IMR-90 (cell line): ENCODE measurements around the gene OR2G6. TPM values are rescaled to one million over a fixed set of nuclear protein-coding genes. Genes with fewer than 3 reads are reported as not detected.
"Not testable (repeated sequence)": the region's sequence is repeated elsewhere in the genome, so short reads cannot be mapped to it uniquely, and the experiment has no call there.

Experiments
- ATAC-seq: fragments of 200-7000 bp; cut with Tn5 transposase; 2 replicates; pipeline ENCODE4 v1.9.1; 2020; ENCODE audit warnings: low read depth, mild to moderate bottlenecking, moderate library complexity
- BruUV-seq: library from RNA; stranded (reverse); fragments of 400-500 nt; replicated peaks from 2 replicates; lab custom pipeline; 2021; lab: Mats Ljungman, UMichigan
- CTCF ChIA-PET: fragments of 300-600 bp; formaldehyde crosslinking; extraction: SDS; loops from one replicate; lab custom pipeline; 2021; ENCODE audit warnings: antibody characterized with exemption; lab: Yijun Ruan, JAX
- POLR2A ChIA-PET: fragments of 300-600 bp; sonication (Branson Sonifier 250); formaldehyde crosslinking; loops from one replicate; lab custom pipeline; 2022; ENCODE audit warnings: antibody characterized with exemption; ENCODE audit not compliant: unreplicated experiment; lab: Charles Lee
- DNase-seq: peaks from one replicate; pipeline ENCODE4 v3.0.0; 2013
- H2AFZ ChIP-seq: replicated peaks from 2 replicates; pipeline ENCODE3; 2013; ENCODE audit warnings: low read length, mild to moderate bottlenecking; ENCODE audit not compliant: poor library complexity
- H2AK5ac ChIP-seq: 2 replicates; pipeline ENCODE4 v1.6.1; 2013; ENCODE audit warnings: low read depth, low read length, inconsistent platforms
- H2AK9ac ChIP-seq: replicated peaks from 2 replicates; pipeline ENCODE3; 2013; ENCODE audit warnings: mild to moderate bottlenecking, low read depth, low read length, moderate library complexity; ENCODE audit not compliant: poor library complexity
- H2BK120ac ChIP-seq: 2 replicates; pipeline ENCODE4 v1.6.1; 2013; ENCODE audit warnings: low read depth, low read length, inconsistent platforms
- H2BK15ac ChIP-seq: 3 replicates; pipeline ENCODE4 v1.6.1; 2013; ENCODE audit warnings: low read depth, low read length, inconsistent platforms
- H2BK20ac ChIP-seq: 2 replicates; pipeline ENCODE4 v1.6.1; 2013; ENCODE audit warnings: low read depth, mild to moderate bottlenecking, inconsistent platforms, low read length, moderate library complexity
- H2BK5ac ChIP-seq: 2 replicates; pipeline ENCODE4 v1.6.1; 2013; ENCODE audit warnings: mild to moderate bottlenecking, low read depth, low read length, inconsistent platforms; ENCODE audit not compliant: poor library complexity, severe bottlenecking
- H3K14ac ChIP-seq: replicated peaks from 2 replicates; pipeline ENCODE4 v1.6.1; 2013; ENCODE audit warnings: low read depth, low read length, inconsistent platforms
- H3K18ac ChIP-seq: 2 replicates; pipeline ENCODE4 v1.6.1; 2013; ENCODE audit warnings: low read depth, low read length, control low read depth
- H3K23ac ChIP-seq: 2 replicates; pipeline ENCODE4 v1.6.1; 2013; ENCODE audit warnings: low read depth, low read length, inconsistent platforms
- H3K27ac ChIP-seq: 2 replicates; pipeline ENCODE4 v1.5.1; 2013; ENCODE audit warnings: mild to moderate bottlenecking, control low read depth, low read length; ENCODE audit not compliant: insufficient read depth
- H3K27me3 ChIP-seq: 2 replicates; pipeline ENCODE4 v1.6.1; 2013; ENCODE audit warnings: low read length; ENCODE audit not compliant: control insufficient read depth, insufficient read depth
- H3K36me3 ChIP-seq: 2 replicates; pipeline ENCODE4 v1.6.1; 2013; ENCODE audit warnings: low read length, mixed read lengths; ENCODE audit not compliant: control insufficient read depth, insufficient read depth
- H3K4ac ChIP-seq: 2 replicates; pipeline ENCODE4 v1.6.1; 2013; ENCODE audit warnings: low read depth, low read length, inconsistent platforms
- H3K4me1 ChIP-seq: 2 replicates; pipeline ENCODE4 v1.6.1; 2013; ENCODE audit warnings: low read length, mixed read lengths; ENCODE audit not compliant: control insufficient read depth, insufficient read depth
- H3K4me2 ChIP-seq: 2 replicates; pipeline ENCODE4 v1.6.1; 2013; ENCODE audit warnings: low read depth, mild to moderate bottlenecking, control low read depth, low read length, moderate library complexity
- H3K4me3 ChIP-seq: 2 replicates; pipeline ENCODE4 v1.5.1; 2013; ENCODE audit warnings: low read depth, mild to moderate bottlenecking, control low read depth, low read length, moderate library complexity; ENCODE audit not compliant: insufficient read depth
- H3K56ac ChIP-seq: 2 replicates; pipeline ENCODE4 v1.6.1; 2013; ENCODE audit warnings: low read length, inconsistent platforms; ENCODE audit not compliant: insufficient read depth; ENCODE audit errors: extremely low read depth
- H3K79me1 ChIP-seq, 2 experiments: 2 replicates each; pipeline ENCODE4 v1.6.1; 2013; ENCODE audit warnings: low read length in 2 of 2, inconsistent platforms in 1 of 2, low read depth in 1 of 2
- H3K9ac ChIP-seq: 2 replicates; pipeline ENCODE4 v1.6.1; 2013; ENCODE audit warnings: low read depth, low read length, control low read depth
- H3K9me1 ChIP-seq: 2 replicates; pipeline ENCODE4 v1.6.1; 2013; ENCODE audit warnings: low read length, inconsistent platforms; ENCODE audit not compliant: insufficient read depth
- H3K9me3 ChIP-seq: 2 replicates; pipeline ENCODE4 v1.6.1; 2013; ENCODE audit warnings: low read length; ENCODE audit not compliant: control insufficient read depth, insufficient read depth
- H4K20me1 ChIP-seq: 2 replicates; pipeline ENCODE4 v1.6.1; 2013; ENCODE audit warnings: low read length, inconsistent platforms; ENCODE audit not compliant: insufficient read depth
- H4K5ac ChIP-seq: 2 replicates; pipeline ENCODE4 v1.6.1; 2013; ENCODE audit warnings: mild to moderate bottlenecking, low read depth, low read length, control low read depth
- H4K8ac ChIP-seq, 2 experiments: 2 replicates each; pipeline ENCODE4 v1.6.1; 2013; ENCODE audit warnings: low read depth in 2 of 2, low read length in 2 of 2, control low read depth in 1 of 2, inconsistent platforms in 1 of 2
- H4K91ac ChIP-seq: 2 replicates; pipeline ENCODE4 v1.6.1; 2013; ENCODE audit warnings: low read depth, low read length, inconsistent platforms; ENCODE audit not compliant: insufficient read depth
- dilution Hi-C: fragments of 300-500 bp; cut with HindIII; formaldehyde crosslinking; loops from one replicate; pipeline ENCODE4 v1.14.3; 2018; ENCODE audit warnings: low sequenced_read_pairs; ENCODE audit not compliant: unreplicated experiment
- in situ Hi-C: fragments of 300-500 bp; cut with MboI; formaldehyde crosslinking; loops from 3 replicates; pipeline ENCODE4 v1.14.3; 2019; ENCODE audit warnings: low sequenced_read_pairs, inconsistent platforms, mixed read lengths
- intact Hi-C: fragments of 100-400 bp; cut with micrococcal nuclease; formaldehyde crosslinking; loops from 2 replicates; pipeline ENCODE4 v1.10.0; 2022
- polyA plus RNA-seq, 3 experiments: library from polyadenylated mRNA; depleted of rRNA; stranded (reverse); fragments of >200 nt; gene quantifications; 2 replicates each; pipeline ENCODE4 v1.2.3, GENCODE V29; 2012; ENCODE audit warnings: low replicate concordance in 1 of 3
- total RNA-seq: library from RNA; depleted of rRNA; stranded (reverse); fragments of >200 nt; gene quantifications from 2 replicates; pipeline ENCODE4 v1.2.3, GENCODE V29; 2012

Gene OR2G6
- total and polyA plus RNA-seq, 2 of the 4 experiments (the other 2 are of a cell fraction), result not detected

GRCh38 chr1:248510217-248510616, 2.3 kb downstream of the OR2G6 start:
- H3K14ac ChIP-seq, H4K20me1 ChIP-seq, H2BK20ac ChIP-seq, H3K4me2 ChIP-seq, H3K9me3 ChIP-seq, CTCF ChIA-PET, H4K8ac ChIP-seq, H3K27me3 ChIP-seq, POLR2A ChIA-PET, H3K18ac ChIP-seq, H2BK120ac ChIP-seq, intact Hi-C loops, H4K5ac ChIP-seq, dilution Hi-C loops, H2AK5ac ChIP-seq, ATAC-seq, H2AFZ ChIP-seq, DNase-seq, H3K9ac ChIP-seq, H3K4me3 ChIP-seq, H2AK9ac ChIP-seq, H3K56ac ChIP-seq, H3K27ac ChIP-seq, BruUV-seq, H3K4me1 ChIP-seq, H2BK15ac ChIP-seq, H3K23ac ChIP-seq, H3K36me3 ChIP-seq, in situ Hi-C loops, H4K91ac ChIP-seq, H3K9me1 ChIP-seq, H3K4ac ChIP-seq, H2BK5ac ChIP-seq, H3K79me1 ChIP-seq: not testable (repeated sequence)
